Measurements from ENCODE around the gene DEGS1. TPM values are rescaled to one million over a fixed set of nuclear protein-coding genes. Genes with fewer than 3 reads are reported as not detected.
A peak's percentile ranks its signal among the peaks of the same experiment; 100 is the strongest.
"Not testable (repeated sequence)": the region's sequence is repeated elsewhere in the genome, so short reads cannot be mapped to it uniquely, and the experiment has no call there.

Gene DEGS1
- total RNA-seq, 1 donor from 2014 or later: 143 TPM

- Mint-ChIP-seq H3K27ac (ENCODE audit: unreplicated experiment) (no peak overlapping the region), H3K4me3 (ENCODE audit: unreplicated experiment) (no peak overlapping the region), H3K36me3 (ENCODE audit: low read depth) (no peaks in the 10 kb centered on the region), H3K9me3 (ENCODE audit: low read depth) (no peaks in the 10 kb centered on the region), H3K27me3 (ENCODE audit: low read depth) (no peaks in the 10 kb centered on the region), H3K4me1 (ENCODE audit: low read depth) (peaks cover 21% of the 10 kb centered on the region)
- DNase-seq (ENCODE audit: low spot score): no peak
- no peak for TF ChIP-seq CTCF (IDR thresholded peaks at IDR 0.05)
Observed at GRCh38 chr1:224203243-224204016, 20.4 kb downstream of the DEGS1 start.

GRCh38 chr1:224205438-224205840, 22.4 kb downstream of the DEGS1 start:
- DNase-seq (ENCODE audit: low spot score): no peak
- Mint-ChIP-seq H3K4me3 (ENCODE audit: unreplicated experiment) (peak overlapping the region; percentile 40), H3K36me3 (ENCODE audit: low read depth) (no peaks in the 10 kb centered on the region), H3K27me3 (ENCODE audit: low read depth) (no peaks in the 10 kb centered on the region), H3K27ac (ENCODE audit: unreplicated experiment) (peak overlapping the region; percentile 74), H3K4me1 (ENCODE audit: low read depth) (peaks cover 21% of the 10 kb centered on the region), H3K9me3 (ENCODE audit: low read depth) (no peaks in the 10 kb centered on the region)
- no peak for TF ChIP-seq CTCF (IDR thresholded peaks at IDR 0.05)

GRCh38 chr1:224205931-224206538, 23.0 kb downstream of the DEGS1 start:
- H3K27ac Mint-ChIP-seq (ENCODE audit: unreplicated experiment): peak overlapping the region; percentile 74
- H3K27me3 Mint-ChIP-seq (ENCODE audit: low read depth); H3K36me3 Mint-ChIP-seq (ENCODE audit: low read depth): not testable (repeated sequence)

GRCh38 chr1:224211206-224211962, 28.3 kb downstream of the DEGS1 start:
- H3K36me3 Mint-ChIP-seq (ENCODE audit: low read depth): no peaks in the 10 kb centered on the region
- peaks cover 9% of the 10 kb centered on the region for H3K4me1 Mint-ChIP-seq (ENCODE audit: low read depth)
- H3K4me3 Mint-ChIP-seq (ENCODE audit: unreplicated experiment): no peak overlapping the region
- DNase-seq (ENCODE audit: low spot score): no peak
- no peaks in the 10 kb centered on the region for H3K27me3 Mint-ChIP-seq (ENCODE audit: low read depth)
- no peak overlapping the region for H3K27ac Mint-ChIP-seq (ENCODE audit: unreplicated experiment)
- no peaks in the 10 kb centered on the region for H3K9me3 Mint-ChIP-seq (ENCODE audit: low read depth)
- TF ChIP-seq CTCF (IDR thresholded peaks at IDR 0.05): no peak

More at GRCh38 chr1:224205931-224206538, 23.0 kb downstream of the DEGS1 start:
- not testable (repeated sequence) for H3K9me3 Mint-ChIP-seq (ENCODE audit: low read depth); DNase-seq (ENCODE audit: low spot score)
- peak overlapping the region; percentile 40 for H3K4me3 Mint-ChIP-seq (ENCODE audit: unreplicated experiment)
- H3K4me1 Mint-ChIP-seq (ENCODE audit: low read depth): peaks cover 21% of the 10 kb centered on the region

- no peak for TF ChIP-seq CTCF (IDR thresholded peaks at IDR 0.05)
- Mint-ChIP-seq H3K9me3 (ENCODE audit: low read depth) (no peaks in the 10 kb centered on the region), H3K4me3 (ENCODE audit: unreplicated experiment) (no peak overlapping the region), H3K36me3 (ENCODE audit: low read depth) (no peaks in the 10 kb centered on the region), H3K27me3 (ENCODE audit: low read depth) (no peaks in the 10 kb centered on the region), H3K4me1 (ENCODE audit: low read depth) (peaks cover 9% of the 10 kb centered on the region), H3K27ac (ENCODE audit: unreplicated experiment) (no peak overlapping the region)
- no peak for DNase-seq (ENCODE audit: low spot score)
Observed at GRCh38 chr1:224212618-224213061, 29.6 kb downstream of the DEGS1 start.
